ENCODE data around the gene PITPNM3.

PITPNM3 gene

GRCh38 chr17:6534846-6535514, 21.4 kb downstream of the PITPNM3 start:
- in situ Hi-C loops (cut with MboI; ENCODE audit: low pct_unique_long_range_greater_than_20kb, low sequenced_read_pairs, unreplicated experiment), result no loop called here
- DNase-seq (ENCODE audit: low spot score), result no peak
- no peak for TF ChIP-seq CTCF (IDR thresholded peaks at IDR 0.05; ENCODE audit: extremely low read depth, insufficient read depth, missing control alignments)

- no peak for TF ChIP-seq CTCF (IDR thresholded peaks at IDR 0.05; ENCODE audit: extremely low read depth, insufficient read depth, missing control alignments)
Measured at GRCh38 chr17:6532441-6532885, 23.9 kb downstream of the PITPNM3 start.

GRCh38 chr17:6531575-6531974, 24.8 kb downstream of the PITPNM3 start:
- no peak for TF ChIP-seq CTCF (IDR thresholded peaks at IDR 0.05; ENCODE audit: extremely low read depth, insufficient read depth, missing control alignments)
- DNase-seq (ENCODE audit: low spot score), result no peak
- in situ Hi-C loops (cut with MboI; ENCODE audit: low pct_unique_long_range_greater_than_20kb, low sequenced_read_pairs, unreplicated experiment), result no loop called here

More at GRCh38 chr17:6532441-6532885, 23.9 kb downstream of the PITPNM3 start:
- in situ Hi-C loops (cut with MboI; ENCODE audit: low pct_unique_long_range_greater_than_20kb, low sequenced_read_pairs, unreplicated experiment), result no loop called here
- no peak for DNase-seq (ENCODE audit: low spot score)

GRCh38 chr17:6530324-6530920, 25.9 kb downstream of the PITPNM3 start:
- TF ChIP-seq CTCF (IDR thresholded peaks at IDR 0.05; ENCODE audit: extremely low read depth, insufficient read depth, missing control alignments), result no peak
- in situ Hi-C loops (cut with MboI; ENCODE audit: low pct_unique_long_range_greater_than_20kb, low sequenced_read_pairs, unreplicated experiment), result no loop called here
- no peak for DNase-seq (ENCODE audit: low spot score)

GRCh38 chr17:6528557-6528956, 27.8 kb downstream of the PITPNM3 start:
- no peak for TF ChIP-seq CTCF (IDR thresholded peaks at IDR 0.05; ENCODE audit: extremely low read depth, insufficient read depth, missing control alignments)
- in situ Hi-C loops (cut with MboI; ENCODE audit: low pct_unique_long_range_greater_than_20kb, low sequenced_read_pairs, unreplicated experiment), result no loop called here

GRCh38 chr17:6526362-6527152, 29.8 kb downstream of the PITPNM3 start:
- TF ChIP-seq CTCF (IDR thresholded peaks at IDR 0.05; ENCODE audit: extremely low read depth, insufficient read depth, missing control alignments), result no peak
- DNase-seq (ENCODE audit: low spot score), result no peak
- in situ Hi-C loops (cut with MboI; ENCODE audit: low pct_unique_long_range_greater_than_20kb, low sequenced_read_pairs, unreplicated experiment), result no loop called here

More at GRCh38 chr17:6528557-6528956, 27.8 kb downstream of the PITPNM3 start:
- DNase-seq (ENCODE audit: low spot score), result no peak

Data from GM13977 (cell line).